IPS-18a (cell line): ENCODE measurements around the gene FOXP1.

Experiments used
- H3K27ac ChIP-seq: one replicate; pipeline ENCODE4 v1.5.1; 2013; ENCODE audit warnings: low read length
- H3K27me3 ChIP-seq: one replicate; pipeline ENCODE4 v1.6.1; 2013; ENCODE audit warnings: mild to moderate bottlenecking, low read length; ENCODE audit not compliant: control insufficient read depth, insufficient read depth
- H3K36me3 ChIP-seq: one replicate; pipeline ENCODE4 v1.6.1; 2013; ENCODE audit warnings: low read depth, low read length; ENCODE audit not compliant: control insufficient read depth
- H3K4me1 ChIP-seq: one replicate; pipeline ENCODE4 v1.6.1; 2013; ENCODE audit warnings: low read depth, low read length; ENCODE audit not compliant: control insufficient read depth
- H3K4me3 ChIP-seq: one replicate; pipeline ENCODE4 v1.5.1; 2013; ENCODE audit warnings: low read length
- H3K9ac ChIP-seq: one replicate; pipeline ENCODE4 v1.6.1; 2013; ENCODE audit warnings: mild to moderate bottlenecking, low read length, moderate library complexity
- H3K9me3 ChIP-seq: one replicate; pipeline ENCODE4 v1.6.1; 2013; ENCODE audit warnings: low read depth, low read length; ENCODE audit not compliant: control insufficient read depth

FOXP1 gene

DNA sequence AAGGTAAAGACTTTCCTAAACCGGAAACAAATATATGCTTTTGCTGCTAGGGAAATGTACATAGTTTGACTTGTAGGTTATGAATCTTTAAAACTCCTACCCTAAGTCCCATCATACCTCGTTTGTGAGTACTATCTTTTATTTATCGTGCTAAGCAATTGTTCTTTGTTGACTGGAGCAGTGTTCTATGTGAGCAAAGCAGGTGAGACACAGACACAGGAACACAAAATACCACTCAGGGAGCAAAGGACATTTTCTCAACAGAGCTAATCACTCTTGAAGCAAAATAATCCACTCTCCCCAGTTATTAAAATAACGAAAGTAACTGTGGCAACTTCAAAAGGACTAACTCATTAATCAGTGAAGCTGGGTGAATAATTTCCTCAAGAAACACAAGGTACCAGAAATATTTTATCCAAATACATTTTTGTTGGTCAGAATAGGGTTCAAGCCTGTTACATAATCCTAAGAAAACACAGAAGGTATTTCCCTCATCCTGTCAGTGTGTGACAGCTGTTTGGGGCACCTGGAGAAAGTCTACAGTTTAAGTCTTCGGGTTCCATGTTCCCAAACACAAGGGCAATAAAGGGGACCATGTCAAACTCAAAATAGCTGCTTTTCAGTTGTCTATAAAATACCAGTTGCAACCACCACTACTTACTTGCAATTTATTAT lies 407.7 kb downstream of the FOXP1 start:
- Histone ChIP-seq H3K9me3 (no peaks in the 10 kb centered on the region), H3K27ac (no peak overlapping the region), H3K27me3 (no peaks in the 10 kb centered on the region), H3K4me3 (no peak overlapping the region), H3K36me3 (no peaks in the 10 kb centered on the region), H3K4me1 (peaks cover 16% of the 10 kb centered on the region), H3K9ac (no peak overlapping the region)

GRCh38 chr3:71172951-71173350 lies 410.6 kb downstream of the FOXP1 start:
- no peak overlapping the region for H3K9ac ChIP-seq
- no peaks in the 10 kb centered on the region for H3K9me3 ChIP-seq
- no peak overlapping the region for H3K27ac ChIP-seq
- H3K27me3 ChIP-seq: no peaks in the 10 kb centered on the region
- H3K4me3 ChIP-seq: no peak overlapping the region
- H3K36me3 ChIP-seq: no peaks in the 10 kb centered on the region
- peaks cover 24% of the 10 kb centered on the region for H3K4me1 ChIP-seq

DNA sequence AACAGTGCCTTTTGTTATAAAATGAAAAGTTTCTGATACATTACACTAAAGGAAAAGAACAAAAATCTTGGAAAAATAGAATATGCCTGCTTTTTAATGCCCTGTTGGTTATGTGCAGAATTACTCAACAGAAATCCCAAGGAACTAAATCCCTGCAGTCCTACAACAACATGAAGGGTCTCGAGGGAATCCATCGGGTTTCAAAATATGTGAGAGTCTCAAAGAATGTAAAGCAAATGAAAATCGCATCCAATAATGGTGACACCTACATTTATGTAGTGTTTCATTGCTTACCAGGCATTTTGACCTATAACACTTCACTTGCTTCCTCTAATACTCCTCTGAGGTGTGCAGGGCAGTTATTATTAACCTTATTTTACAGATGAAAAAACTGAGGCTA lies 411.3 kb downstream of the FOXP1 start:
- Histone ChIP-seq H3K27ac (no peak overlapping the region), H3K4me3 (no peak overlapping the region), H3K27me3 (no peaks in the 10 kb centered on the region), H3K36me3 (no peaks in the 10 kb centered on the region), H3K9ac (no peak overlapping the region), H3K4me1 (peaks cover 20% of the 10 kb centered on the region), H3K9me3 (no peaks in the 10 kb centered on the region)

DNA sequence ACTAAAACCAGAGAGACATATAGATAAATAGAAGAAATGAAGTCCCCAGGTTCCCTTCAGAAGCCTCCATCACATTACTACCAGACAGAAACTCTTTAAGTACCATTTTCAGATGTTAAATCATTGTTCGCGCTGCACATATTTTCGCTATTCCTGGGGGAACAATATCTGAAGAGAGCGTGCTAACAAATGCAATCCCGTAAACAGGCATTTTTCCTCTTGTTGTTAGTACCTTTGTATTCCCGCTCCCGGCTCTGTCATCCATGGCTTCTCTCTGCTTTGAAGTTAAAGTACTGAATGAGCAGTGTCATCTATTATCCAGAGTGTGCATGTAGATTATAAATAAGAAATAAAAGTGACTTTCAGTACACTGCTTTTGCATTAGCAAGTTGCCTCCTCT lies 412.3 kb downstream of the FOXP1 start:
- no peak overlapping the region for H3K9ac ChIP-seq
- H3K4me3 ChIP-seq: no peak overlapping the region
- no peaks in the 10 kb centered on the region for H3K36me3 ChIP-seq
- no peaks in the 10 kb centered on the region for H3K9me3 ChIP-seq
- H3K27ac ChIP-seq: no peak overlapping the region
- peaks cover 18% of the 10 kb centered on the region for H3K4me1 ChIP-seq
- no peaks in the 10 kb centered on the region for H3K27me3 ChIP-seq

DNA sequence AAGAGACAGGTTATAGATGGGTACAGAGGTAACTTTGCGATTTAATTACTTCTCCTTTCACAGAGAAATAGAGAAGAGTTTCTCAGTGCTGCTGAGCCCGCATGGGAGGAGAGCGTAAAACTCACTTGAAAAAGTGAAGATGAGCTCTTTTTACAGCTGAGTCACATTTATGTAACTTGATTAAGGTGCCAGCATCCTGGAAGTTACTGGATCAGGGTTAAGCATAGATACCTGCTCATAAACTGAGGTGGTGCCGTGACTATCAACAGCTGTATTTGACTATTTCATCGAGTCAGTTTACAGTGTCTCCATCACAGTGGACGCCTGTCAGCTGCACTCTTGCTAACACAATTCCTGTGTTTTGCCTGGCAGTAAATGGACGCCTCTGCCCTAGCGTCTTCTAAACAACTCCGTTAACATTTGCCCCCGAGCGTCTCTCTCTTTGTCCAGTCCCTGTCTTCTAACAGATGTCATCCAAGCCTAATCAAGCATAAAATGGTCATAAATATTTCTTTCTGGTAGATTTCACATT lies 414.6 kb downstream of the FOXP1 start:
- H3K27ac ChIP-seq: no peak overlapping the region
- no peaks in the 10 kb centered on the region for H3K36me3 ChIP-seq
- H3K4me1 ChIP-seq: peaks cover 22% of the 10 kb centered on the region
- no peak overlapping the region for H3K4me3 ChIP-seq
- no peaks in the 10 kb centered on the region for H3K9me3 ChIP-seq
- no peak overlapping the region for H3K9ac ChIP-seq
- H3K27me3 ChIP-seq: no peaks in the 10 kb centered on the region

DNA sequence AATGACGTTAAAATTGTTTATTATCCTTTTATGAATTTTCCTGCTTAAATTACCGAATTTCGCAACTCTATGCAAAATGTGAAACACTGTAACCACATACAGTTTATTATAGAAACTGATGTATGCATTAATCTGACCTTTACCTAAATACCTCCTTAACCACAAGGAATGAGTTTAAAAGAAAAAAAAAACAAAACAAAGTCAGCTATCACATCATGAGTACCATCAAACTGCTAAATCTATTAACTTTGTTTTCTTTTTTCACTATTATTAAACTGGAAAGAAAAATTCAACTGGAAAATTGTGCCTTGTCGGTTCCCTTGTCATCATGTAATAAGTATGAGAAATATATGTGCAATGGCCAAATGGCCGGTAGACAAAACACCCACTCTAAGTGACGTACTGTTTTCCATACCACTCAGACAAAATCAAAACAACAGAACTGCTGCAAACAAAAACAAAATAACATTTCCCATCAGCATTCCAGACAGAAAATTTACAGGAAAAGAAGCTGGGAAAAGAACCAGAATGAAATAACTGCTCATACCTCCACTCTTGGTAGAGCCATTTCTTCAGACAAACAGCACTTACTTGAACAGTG lies 415.3 kb downstream of the FOXP1 start:
- no peak overlapping the region for H3K9ac ChIP-seq
- H3K27me3 ChIP-seq: no peaks in the 10 kb centered on the region
- H3K9me3 ChIP-seq: no peaks in the 10 kb centered on the region
- no peak overlapping the region for H3K4me3 ChIP-seq
- no peak overlapping the region for H3K27ac ChIP-seq
- H3K4me1 ChIP-seq: peaks cover 17% of the 10 kb centered on the region
- no peaks in the 10 kb centered on the region for H3K36me3 ChIP-seq

- no peak overlapping the region for H3K4me3 ChIP-seq
- peaks cover 14% of the 10 kb centered on the region for H3K4me1 ChIP-seq
- H3K9ac ChIP-seq: no peak overlapping the region
- H3K9me3 ChIP-seq: no peaks in the 10 kb centered on the region
- no peak overlapping the region for H3K27ac ChIP-seq
- no peaks in the 10 kb centered on the region for H3K36me3 ChIP-seq
- no peaks in the 10 kb centered on the region for H3K27me3 ChIP-seq
Observed at GRCh38 chr3:71166339-71167240, 416.9 kb downstream of the FOXP1 start.

- Histone ChIP-seq H3K4me3 (no peak overlapping the region), H3K9ac (no peak overlapping the region), H3K4me1 (peaks cover 12% of the 10 kb centered on the region), H3K27ac (no peak overlapping the region), H3K27me3 (no peaks in the 10 kb centered on the region), H3K36me3 (no peaks in the 10 kb centered on the region), H3K9me3 (no peaks in the 10 kb centered on the region)
Observed at GRCh38 chr3:71164881-71165280, 418.6 kb downstream of the FOXP1 start.

- peaks cover 3% of the 10 kb centered on the region for H3K4me1 ChIP-seq
- no peaks in the 10 kb centered on the region for H3K27me3 ChIP-seq
- H3K9ac ChIP-seq: no peak overlapping the region
- H3K4me3 ChIP-seq: no peak overlapping the region
- H3K27ac ChIP-seq: no peak overlapping the region
- no peaks in the 10 kb centered on the region for H3K9me3 ChIP-seq
- H3K36me3 ChIP-seq: no peaks in the 10 kb centered on the region
Observed at GRCh38 chr3:71163198-71163918, 420.2 kb downstream of the FOXP1 start.

- H3K9ac ChIP-seq: no peak overlapping the region
- no peaks in the 10 kb centered on the region for H3K9me3 ChIP-seq
- no peaks in the 10 kb centered on the region for H3K36me3 ChIP-seq
- peaks cover 3% of the 10 kb centered on the region for H3K4me1 ChIP-seq
- H3K4me3 ChIP-seq: no peak overlapping the region
- no peaks in the 10 kb centered on the region for H3K27me3 ChIP-seq
- H3K27ac ChIP-seq: no peak overlapping the region
Observed at GRCh38 chr3:71162221-71162620, 421.3 kb downstream of the FOXP1 start.
